SU-DHL-6 (cell line): ENCODE data around the gene RUVBL1.

ENCODE experiments used
- H2AFZ ChIP-seq: fragments of 200-600 bp; sonication (generic); 2 replicates; pipeline ENCODE4 v1.6.1; 2014; ENCODE audit warnings: low read depth, mild to moderate bottlenecking, moderate library complexity, mixed read lengths, antibody characterized with exemption, low read length; ENCODE audit not compliant: severe bottlenecking
- H3F3A ChIP-seq: fragments of 200-600 bp; shearing (Covaris generic); 2 replicates; pipeline ENCODE4 v1.6.0; 2016; ENCODE audit warnings: antibody characterized with exemption, mild to moderate bottlenecking; ENCODE audit not compliant: insufficient read depth
- H3K27ac ChIP-seq: fragments of 200-600 bp; sonication (generic); 2 replicates; pipeline ENCODE4 v1.5.1; 2016; ENCODE audit warnings: low read depth, mild to moderate bottlenecking, low read length, moderate library complexity, mixed read lengths
- H3K27me3 ChIP-seq: fragments of 200-600 bp; sonication (generic), shearing (Covaris generic); 2 replicates; pipeline ENCODE4 v1.6.0; 2014; ENCODE audit warnings: mild to moderate bottlenecking, low read length
- H3K36me3 ChIP-seq: fragments of 200-600 bp; sonication (generic); 2 replicates; pipeline ENCODE4 v1.6.1; 2014; ENCODE audit warnings: mild to moderate bottlenecking, low read length, mixed read lengths
- H3K4me2 ChIP-seq: fragments of 300-600, 200-600 bp; shearing (Covaris generic), sonication (generic); 2 replicates; pipeline ENCODE4 v1.6.0; 2014; ENCODE audit warnings: low read length, low read depth, mild to moderate bottlenecking; ENCODE audit not compliant: poor library complexity, severe bottlenecking
- H3K4me3 ChIP-seq: fragments of 200-600 bp; sonication (generic); 2 replicates; pipeline ENCODE4 v1.5.1; 2014; ENCODE audit warnings: antibody characterized with exemption, low read length, mild to moderate bottlenecking, mixed read lengths; ENCODE audit not compliant: insufficient read depth, poor library complexity, severe bottlenecking
- H3K79me2 ChIP-seq: fragments of 200-600 bp; sonication (generic); 2 replicates; pipeline ENCODE4 v1.6.1; 2014; ENCODE audit warnings: mild to moderate bottlenecking, low read length, moderate library complexity; ENCODE audit not compliant: insufficient read depth
- H3K9ac ChIP-seq: fragments of 200-600 bp; sonication (generic); 2 replicates; pipeline ENCODE4 v1.7.0; 2014; ENCODE audit warnings: mild to moderate bottlenecking, low read length
- H3K9me2 ChIP-seq: fragments of 200-600 bp; sonication (generic); replicated peaks from 2 replicates; pipeline ENCODE4 v1.6.1; 2014; ENCODE audit warnings: low read length; ENCODE audit not compliant: insufficient read depth
- H3K9me3 ChIP-seq: fragments of 200-600 bp; sonication (generic); 2 replicates; pipeline ENCODE4 v1.6.1; 2014; ENCODE audit warnings: low read length, mixed read lengths; ENCODE audit not compliant: insufficient read depth
- H4K20me1 ChIP-seq: fragments of 200-600 bp; sonication (generic); 2 replicates; pipeline ENCODE4 v1.6.1; 2014; ENCODE audit warnings: low read depth, mild to moderate bottlenecking, antibody characterized with exemption, low read length, moderate library complexity, mixed read lengths
- CTCF ChIP-seq: fragments of 200-600 bp; sonication (generic); IDR thresholded peaks from one replicate; pipeline ENCODE4 v1.5.1; 2017; ENCODE audit warnings: antibody characterized with exemption, mild to moderate bottlenecking, low read length, moderate library complexity; ENCODE audit not compliant: insufficient read depth, poor library complexity, severe bottlenecking
- EZH2phosphoT487 ChIP-seq: fragments of 200-600 bp; sonication (generic), shearing (Covaris generic); conservative IDR thresholded peaks from 2 replicates; pipeline ENCODE4 v1.6.1; 2018; ENCODE audit warnings: mild to moderate bottlenecking, antibody characterized with exemption, low read length, moderate library complexity, mixed read lengths

The RUVBL1 gene

DNA sequence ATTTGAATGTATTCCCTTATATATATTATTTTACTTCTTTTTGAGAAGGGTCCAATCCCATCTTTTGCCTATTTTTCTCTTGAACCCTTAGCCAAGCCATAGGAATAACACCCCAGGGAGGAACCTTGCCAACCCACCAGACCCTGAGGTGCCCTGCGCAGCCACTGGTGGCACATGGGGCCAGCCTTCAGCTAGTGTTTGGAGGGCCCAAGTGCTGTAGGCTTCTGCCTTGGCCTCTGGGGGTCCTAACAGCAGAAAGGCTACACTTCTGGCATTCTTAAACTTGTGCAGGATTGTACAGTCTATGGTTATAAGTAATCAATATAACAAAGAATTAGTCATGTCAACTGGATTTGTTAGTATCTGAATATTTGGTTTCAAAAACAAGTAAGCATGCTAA is 34.5 kb downstream of the RUVBL1 start:
- H3K4me2 ChIP-seq = no peak overlapping the region
- peaks cover 22% of the 10 kb centered on the region for H3K79me2 ChIP-seq
- no peaks in the 10 kb centered on the region for H3K9me3 ChIP-seq
- H3K27ac ChIP-seq = no peak overlapping the region
- no peaks in the 10 kb centered on the region for H3K27me3 ChIP-seq
- no peaks in the 10 kb centered on the region for H3K9me2 ChIP-seq
- H3K9ac ChIP-seq = no peak overlapping the region
- peaks cover 3% of the 10 kb centered on the region; the same call in 1 of the 2 replicates for H3F3A ChIP-seq
- TF ChIP-seq CTCF (no peak), EZH2phosphoT487 (no peak)
- peaks cover 6% of the 10 kb centered on the region; the same call in 1 of the 2 replicates for H4K20me1 ChIP-seq
- H2AFZ ChIP-seq = no peak overlapping the region
- peaks cover 3% of the 10 kb centered on the region; the same call in 1 of the 2 replicates for H3K36me3 ChIP-seq
- H3K4me3 ChIP-seq = no peak overlapping the region

DNA sequence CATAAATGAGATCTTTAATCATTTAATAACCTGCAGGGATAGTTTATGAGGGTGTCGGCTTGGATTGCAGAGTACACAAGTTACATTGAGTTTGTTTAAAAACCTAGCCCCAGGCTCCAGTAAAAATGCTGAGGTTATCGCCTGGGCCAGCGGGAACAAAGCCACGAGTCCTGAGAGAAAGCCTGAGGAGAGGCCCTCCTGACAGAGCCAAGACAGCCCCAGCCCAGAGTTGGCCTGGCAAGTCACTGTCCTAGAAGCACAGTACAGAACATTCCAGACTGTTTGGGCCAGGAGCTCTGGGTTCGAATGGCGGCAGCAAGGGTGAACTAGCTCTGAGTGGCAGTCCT is 39.0 kb downstream of the RUVBL1 start:
- Histone ChIP-seq H3K4me2 (no peak overlapping the region), H3K9me3 (no peaks in the 10 kb centered on the region), H4K20me1 (no peaks in the 10 kb centered on the region), H3K27ac (no peak overlapping the region), H2AFZ (no peak overlapping the region), H3K9ac (no peak overlapping the region), H3F3A (no peaks in the 10 kb centered on the region), H3K9me2 (no peaks in the 10 kb centered on the region), H3K36me3 (no peaks in the 10 kb centered on the region), H3K79me2 (0 out of 2 replicates have a peak, but pooled peaks cover 6% of the 10 kb centered on the region), H3K4me3 (no peak overlapping the region), H3K27me3 (no peaks in the 10 kb centered on the region)
- TF ChIP-seq EZH2phosphoT487 = no peak
- TF ChIP-seq CTCF = no peak

GRCh38 chr3:128083980-128084674 is 39.5 kb downstream of the RUVBL1 start:
- no peaks in the 10 kb centered on the region for H4K20me1 ChIP-seq
- H3F3A ChIP-seq = no peaks in the 10 kb centered on the region
- H3K27ac ChIP-seq = no peak overlapping the region
- no peak overlapping the region for H3K4me2 ChIP-seq
- no peak overlapping the region for H2AFZ ChIP-seq
- H3K9me3 ChIP-seq = no peaks in the 10 kb centered on the region
- no peaks in the 10 kb centered on the region for H3K27me3 ChIP-seq
- 0 out of 2 replicates have a peak, but pooled peaks cover 5% of the 10 kb centered on the region for H3K79me2 ChIP-seq
- H3K9ac ChIP-seq = no peak overlapping the region
- no peaks in the 10 kb centered on the region for H3K9me2 ChIP-seq
- H3K36me3 ChIP-seq = no peaks in the 10 kb centered on the region
- no peak overlapping the region for H3K4me3 ChIP-seq
- TF ChIP-seq EZH2phosphoT487 (no peak), CTCF (no peak)
